Testis (tissue), 3 donors: ENCODE measurements around the gene ABCC4. TPM values are rescaled to one million over a fixed set of nuclear protein-coding genes. Genes with fewer than 3 reads are reported as not detected.

Source experiments
- DNase-seq: peaks from one replicate; pipeline ENCODE4 v3.0.0-alpha.2; 2019
- H3K27ac ChIP-seq, 2 donors: fragments of 200-600 bp; sonication (generic); one replicate each; pipeline ENCODE4 v1.5.1; 2019
- H3K27me3 ChIP-seq: fragments of 200-600 bp; sonication (generic); one replicate; pipeline ENCODE4 v1.5.1; 2019
- H3K36me3 ChIP-seq: fragments of 200-600 bp; sonication (generic); one replicate; pipeline ENCODE4 v1.5.1; 2017; ENCODE audit warnings: low read depth; ENCODE audit errors: missing control alignments
- H3K4me1 ChIP-seq: fragments of 200-600 bp; sonication (generic); one replicate; pipeline ENCODE4 v1.5.1; 2019
- H3K4me3 ChIP-seq, 2 donors: fragments of 200-600 bp; sonication (generic); one replicate each; pipeline ENCODE4 v1.5.1; 2017 to 2019
- H3K9me3 ChIP-seq: fragments of 200-600 bp; sonication (generic); one replicate; pipeline ENCODE4 v1.5.1; 2017
- POLR2A ChIP-seq: fragments of 450-650 bp; IDR thresholded peaks from one replicate; pipeline ENCODE4 v1.6.1; 2017; ENCODE audit warnings: antibody characterized with exemption, mild to moderate bottlenecking, moderate library complexity
- WGBS, 2 donors: methylation state at CpG; one replicate each; pipeline ENCODE4 v1.1.5; 2018; 5-methylcytosine and 5-hydroxymethylcytosine counted together
- intact Hi-C: fragments of 100-400 bp; cut with DNase I; formaldehyde crosslinking; loops from one replicate; pipeline ENCODE4 v1.15.1; 2023; ENCODE audit warnings: low total_unique reads
- polyA plus RNA-seq: library from polyadenylated mRNA; stranded (reverse); fragments of 350-450 nt; fragmentation: Illumina TruSeq; extraction: RNeasy Lipid Tissue Mini Kit (QIAGEN cat#74804); gene quantifications from one replicate; pipeline ENCODE4 v1.2.3, GENCODE V29; 2014; ENCODE audit warnings: low read depth, low replicate concordance; ENCODE audit not compliant: insufficient read depth
- total RNA-seq, 2 donors: library from RNA; depleted of rRNA; stranded (reverse); fragments of >200 nt; gene quantifications; one replicate each; pipeline ENCODE4 v1.2.3, GENCODE V29; 2016
- TF ChIP-seq, protein P1 (sequence below), 3 experiments: fragments of 450-650 bp in 2 of 3; fragments of 200-600 bp in 1 of 3; sonication (generic) in 1 of 3; IDR thresholded peaks; one replicate each; pipeline ENCODE4 v1.5.1; 2016 to 2019; ENCODE audit warnings: antibody characterized with exemption in 3 of 3, mild to moderate bottlenecking in 2 of 3, moderate library complexity in 1 of 3

ABCC4 gene
- total and polyA plus RNA-seq, 3 donors from 2014 or later = 11.0 to 23.5 (median 14.9) TPM

DNA sequence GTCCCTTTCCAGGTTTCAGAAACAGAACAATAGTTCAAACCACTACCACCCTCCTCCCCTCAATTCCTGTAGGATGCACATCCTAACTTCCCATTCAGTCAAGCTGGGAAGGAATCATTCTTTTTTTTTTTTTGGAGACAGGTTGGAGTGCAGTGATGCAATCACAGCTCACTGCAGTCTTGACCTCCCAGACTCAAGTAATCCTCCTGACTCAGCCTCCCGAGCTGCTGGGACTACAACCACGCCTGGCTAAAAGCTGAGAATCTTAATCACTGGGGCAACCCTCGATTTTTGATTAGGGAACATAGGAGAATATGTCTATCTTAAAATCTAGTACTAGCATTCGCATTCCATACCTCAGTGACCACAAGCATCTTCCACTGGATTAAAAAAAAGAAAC, 146.2 kb downstream of the ABCC4 start:
- TF ChIP-seq POLR2A = no peak
- TF ChIP-seq, protein P1, sequence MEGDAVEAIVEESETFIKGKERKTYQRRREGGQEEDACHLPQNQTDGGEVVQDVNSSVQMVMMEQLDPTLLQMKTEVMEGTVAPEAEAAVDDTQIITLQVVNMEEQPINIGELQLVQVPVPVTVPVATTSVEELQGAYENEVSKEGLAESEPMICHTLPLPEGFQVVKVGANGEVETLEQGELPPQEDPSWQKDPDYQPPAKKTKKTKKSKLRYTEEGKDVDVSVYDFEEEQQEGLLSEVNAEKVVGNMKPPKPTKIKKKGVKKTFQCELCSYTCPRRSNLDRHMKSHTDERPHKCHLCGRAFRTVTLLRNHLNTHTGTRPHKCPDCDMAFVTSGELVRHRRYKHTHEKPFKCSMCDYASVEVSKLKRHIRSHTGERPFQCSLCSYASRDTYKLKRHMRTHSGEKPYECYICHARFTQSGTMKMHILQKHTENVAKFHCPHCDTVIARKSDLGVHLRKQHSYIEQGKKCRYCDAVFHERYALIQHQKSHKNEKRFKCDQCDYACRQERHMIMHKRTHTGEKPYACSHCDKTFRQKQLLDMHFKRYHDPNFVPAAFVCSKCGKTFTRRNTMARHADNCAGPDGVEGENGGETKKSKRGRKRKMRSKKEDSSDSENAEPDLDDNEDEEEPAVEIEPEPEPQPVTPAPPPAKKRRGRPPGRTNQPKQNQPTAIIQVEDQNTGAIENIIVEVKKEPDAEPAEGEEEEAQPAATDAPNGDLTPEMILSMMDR (IDR thresholded peaks at IDR 0.05) = no peak
- no peaks in the 10 kb centered on the region for H3K36me3 ChIP-seq
- intact Hi-C loops = no loop called here
- DNase-seq = no peak
- no peaks in the 10 kb centered on the region for H3K9me3 ChIP-seq
- H3K4me1 ChIP-seq = no peaks in the 10 kb centered on the region
- 81 to 91% methylated on average over 4 of the region's 4 CpGs for WGBS, 2 donors
- H3K4me3 ChIP-seq = no peak overlapping the region
- H3K27me3 ChIP-seq = no peaks in the 10 kb centered on the region
- no peak overlapping the region for H3K27ac ChIP-seq

GRCh38 chr13:95154413-95154886, 146.8 kb downstream of the ABCC4 start:
- no peaks in the 10 kb centered on the region for H3K36me3 ChIP-seq
- H3K4me3 ChIP-seq = no peak overlapping the region
- intact Hi-C loops = no loop called here
- WGBS, 2 donors = 87% methylated on average over 3 of the region's 3 CpGs
- no peak overlapping the region for H3K27ac ChIP-seq
- DNase-seq = no peak
- no peaks in the 10 kb centered on the region for H3K27me3 ChIP-seq
- no peaks in the 10 kb centered on the region for H3K4me1 ChIP-seq
- TF ChIP-seq, protein P1 (IDR thresholded peaks at IDR 0.05) = no peak
- no peak for TF ChIP-seq POLR2A
- H3K9me3 ChIP-seq = no peaks in the 10 kb centered on the region

DNA sequence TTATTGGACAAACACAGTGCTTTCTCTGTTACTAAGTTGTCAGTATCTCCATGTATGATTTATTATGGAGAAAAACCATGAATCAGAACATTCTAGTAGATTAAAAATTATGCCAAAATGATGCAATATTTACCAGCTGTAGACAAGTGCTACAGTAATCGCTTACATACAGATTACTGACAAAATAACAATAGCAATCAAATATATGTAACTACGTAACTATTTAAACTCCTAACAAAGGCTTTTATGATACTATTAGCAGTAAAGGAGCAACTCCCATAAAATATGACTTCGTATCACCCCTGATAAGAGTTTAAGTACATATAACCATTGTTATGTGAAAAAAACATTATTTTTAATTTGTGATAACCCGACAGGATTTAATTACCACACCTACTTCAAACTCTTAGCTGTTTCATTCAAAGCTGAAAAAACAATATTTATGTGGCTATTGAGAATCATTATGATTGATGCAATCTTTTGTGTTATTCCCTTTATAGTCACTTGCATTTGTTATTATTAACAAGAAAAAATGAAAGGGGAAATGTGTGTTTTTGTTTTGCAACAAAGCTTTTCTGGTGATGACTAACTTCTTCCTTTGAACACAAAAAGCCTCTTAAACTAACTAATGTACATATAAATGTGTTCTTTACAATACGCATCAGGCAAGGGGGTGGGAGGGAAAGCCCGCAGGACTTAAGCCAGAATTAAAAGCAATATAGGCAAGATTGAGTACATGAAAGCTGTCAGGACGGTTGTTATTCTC, 147.4 kb downstream of the ABCC4 start:
- no peaks in the 10 kb centered on the region for H3K27me3 ChIP-seq
- TF ChIP-seq POLR2A = no peak
- TF ChIP-seq, protein P1 (IDR thresholded peaks at IDR 0.05) = no peak
- no peak overlapping the region for H3K4me3 ChIP-seq
- no peak overlapping the region for H3K27ac ChIP-seq
- 64 to 65% methylated on average over 7 of the region's 7 CpGs for WGBS, 2 donors
- no peaks in the 10 kb centered on the region for H3K36me3 ChIP-seq
- no peaks in the 10 kb centered on the region for H3K4me1 ChIP-seq
- H3K9me3 ChIP-seq = no peaks in the 10 kb centered on the region
- no peak for DNase-seq
- intact Hi-C loops = no loop called here

GRCh38 chr13:95151942-95152587, 149.2 kb downstream of the ABCC4 start:
- H3K4me3 ChIP-seq = no peak overlapping the region
- no peaks in the 10 kb centered on the region for H3K4me1 ChIP-seq
- no peak for TF ChIP-seq POLR2A
- TF ChIP-seq, protein P1 (IDR thresholded peaks at IDR 0.05) = no peak
- no peaks in the 10 kb centered on the region for H3K36me3 ChIP-seq
- H3K27me3 ChIP-seq = no peaks in the 10 kb centered on the region
- DNase-seq = no peak
- no peaks in the 10 kb centered on the region for H3K9me3 ChIP-seq
- intact Hi-C loops = no loop called here
- WGBS, 2 donors = 56 to 72% methylated on average over 4 of the region's 4 CpGs
- H3K27ac ChIP-seq = no peak overlapping the region
